Keratinocyte (primary cell): ENCODE measurements around the gene MMEL1. TPM values are rescaled to one million over a fixed set of nuclear protein-coding genes. Genes with fewer than 3 reads are reported as not detected.

Experiments used
- DNase-seq: peaks from one replicate; pipeline ENCODE4 v3.0.0-alpha.2; 2011; ENCODE audit warnings: low read depth, missing footprints, low spot score
- FAIRE-seq: peaks from 2 replicates; lab custom pipeline; 2011; peaks lifted over from hg19 to GRCh38; lab: Jason Lieb, UNC
- H2AFZ ChIP-seq: 2 replicates; pipeline ENCODE4 v1.6.0; 2012; ENCODE audit warnings: low read length, control low read depth, inconsistent platforms; ENCODE audit not compliant: control insufficient read depth
- H3K27ac ChIP-seq: 2 replicates; pipeline ENCODE4 v1.5.1; 2011; ENCODE audit warnings: low read length; ENCODE audit not compliant: control insufficient read depth, insufficient read depth
- H3K27me3 ChIP-seq: 3 replicates; pipeline ENCODE4 v1.6.0; 2011; ENCODE audit warnings: low read length; ENCODE audit not compliant: control insufficient read depth, insufficient read depth; ENCODE audit errors: extremely low read depth
- H3K36me3 ChIP-seq, 2 experiments: 2 replicates in 1 of 2; 3 replicates in 1 of 2; pipeline ENCODE4 v1.5.1; 2011; ENCODE audit warnings: low read length in 2 of 2, mild to moderate bottlenecking in 1 of 2; ENCODE audit not compliant: control insufficient read depth in 2 of 2, insufficient read depth in 2 of 2; ENCODE audit errors: extremely low read depth in 1 of 2
- H3K4me1 ChIP-seq: 3 replicates; pipeline ENCODE4 v1.5.1; 2011; ENCODE audit warnings: low read length; ENCODE audit not compliant: control insufficient read depth, insufficient read depth; ENCODE audit errors: extremely low read depth
- H3K4me2 ChIP-seq: 3 replicates; pipeline ENCODE4 v1.6.0; 2011; ENCODE audit warnings: low read depth, low read length; ENCODE audit not compliant: control insufficient read depth, insufficient read depth; ENCODE audit errors: extremely low read depth
- H3K4me3 ChIP-seq, 3 experiments: fragments of 200-600 bp in 1 of 3; sonication (generic) in 1 of 3; 2 replicates in 2 of 3; 3 replicates in 1 of 3; pipeline ENCODE4 v1.5.1; 2011 to 2016; ENCODE audit warnings: low read length in 3 of 3, mild to moderate bottlenecking in 3 of 3, control low read depth in 2 of 3, inconsistent platforms in 1 of 3, low read depth in 1 of 3, mixed read lengths in 1 of 3, mixed run types in 1 of 3, moderate library complexity in 1 of 3; ENCODE audit not compliant: control insufficient read depth in 2 of 3, insufficient read depth in 2 of 3; ENCODE audit errors: extremely low read depth in 1 of 3
- H3K79me2 ChIP-seq: 2 replicates; pipeline ENCODE4 v1.6.0; 2012; ENCODE audit warnings: low read length; ENCODE audit not compliant: control insufficient read depth, insufficient read depth
- H3K9ac ChIP-seq: 3 replicates; pipeline ENCODE4 v1.6.0; 2011; ENCODE audit warnings: low read length; ENCODE audit not compliant: control insufficient read depth, insufficient read depth; ENCODE audit errors: extremely low read depth
- H3K9me1 ChIP-seq: 3 replicates; pipeline ENCODE4 v1.6.0; 2011; ENCODE audit warnings: low read length; ENCODE audit not compliant: control insufficient read depth, insufficient read depth; ENCODE audit errors: extremely low read depth
- H3K9me3 ChIP-seq: 2 replicates; pipeline ENCODE4 v1.5.1; 2012; ENCODE audit warnings: low read depth, low read length; ENCODE audit not compliant: control insufficient read depth
- H4K20me1 ChIP-seq: 3 replicates; pipeline ENCODE4 v1.6.0; 2011; ENCODE audit warnings: low read length; ENCODE audit not compliant: control insufficient read depth, insufficient read depth; ENCODE audit errors: extremely low read depth
- CTCF ChIP-seq, 3 experiments: IDR thresholded peaks in 1 of 3; conservative IDR thresholded peaks in 1 of 3; optimal IDR thresholded peaks in 1 of 3; 2 replicates in 2 of 3; 3 replicates in 1 of 3; pipeline versions ENCODE3 to v1.5.1; 2011; ENCODE audit warnings: low read length in 3 of 3, mild to moderate bottlenecking in 3 of 3, moderate library complexity in 2 of 3, control low read depth in 1 of 3, inconsistent platforms in 1 of 3; ENCODE audit not compliant: insufficient read depth in 2 of 3; ENCODE audit errors: extremely low read depth in 1 of 3
- EZH2 ChIP-seq: IDR thresholded peaks from one replicate; pipeline ENCODE4 v1.6.1; 2012; ENCODE audit warnings: inconsistent platforms, mild to moderate bottlenecking, low read length, moderate library complexity
- dilution Hi-C: fragments of 300-500 bp; cut with MboI; formaldehyde crosslinking; loops from one replicate; pipeline ENCODE4 v1.7.0; 2020; ENCODE audit warnings: low sequenced_read_pairs; ENCODE audit not compliant: extremely low pct_ligation_motif_present
- polyA plus RNA-seq, 5 experiments: library from polyadenylated mRNA; depleted of rRNA in 3 of 5; stranded (reverse) in 3 of 5; stranded (forward) in 1 of 5; unstranded in 1 of 5; fragments of >200 nt; gene quantifications; 1 replicate in 1 of 5; 2 replicates in 3 of 5; 3 replicates in 1 of 5; pipeline versions ENCODE4 v1.2.1 to v1.2.3, GENCODE V29; 2011 to 2012; ENCODE audit warnings: missing spikeins in 2 of 5, low read depth in 1 of 5, low replicate concordance in 1 of 5

MMEL1 gene
- polyA plus RNA-seq, 1 donor (not counting 4 experiments of a cell fraction or from before 2014, with no cell fraction given), result not detected

GRCh38 chr1:2563205-2563604 is 69.6 kb downstream of the MMEL1 start:
- no peak overlapping the region for H3K4me3 ChIP-seq
- H3K4me1 ChIP-seq, result no peaks in the 10 kb centered on the region
- no peak overlapping the region for H2AFZ ChIP-seq
- no peak overlapping the region for H3K27ac ChIP-seq
- H3K9me1 ChIP-seq, result no peaks in the 10 kb centered on the region
- H3K9me3 ChIP-seq, result no peaks in the 10 kb centered on the region
- FAIRE-seq, result no peak
- H3K36me3 ChIP-seq, result no peaks in the 10 kb centered on the region
- no peak overlapping the region for H3K4me2 ChIP-seq
- no peak overlapping the region for H3K9ac ChIP-seq
- H4K20me1 ChIP-seq, result no peaks in the 10 kb centered on the region
- H3K79me2 ChIP-seq, result no peaks in the 10 kb centered on the region
- H3K27me3 ChIP-seq, result peaks cover 21% of the 10 kb centered on the region
- DNase-seq, result no peak
- dilution Hi-C loops, result no loop called here
- no peak for TF ChIP-seq CTCF (optimal IDR thresholded peaks at IDR 0.05 in 1 of 3, IDR thresholded peaks at IDR 0.05 in 1 of 3, conservative IDR thresholded peaks at IDR 0.05 in 1 of 3; ENCODE audit: extremely low read depth in 1 of 3, insufficient read depth in 2 of 3, low read length in 3 of 3)
- TF ChIP-seq EZH2, result no peak

- no peaks in the 10 kb centered on the region for H3K4me1 ChIP-seq
- no peaks in the 10 kb centered on the region for H3K9me1 ChIP-seq
- H3K27me3 ChIP-seq, result peaks cover 21% of the 10 kb centered on the region
- no peak for DNase-seq
- H3K36me3 ChIP-seq, result no peaks in the 10 kb centered on the region
- H4K20me1 ChIP-seq, result no peaks in the 10 kb centered on the region
- no peaks in the 10 kb centered on the region for H3K79me2 ChIP-seq
- H2AFZ ChIP-seq, result no peak overlapping the region
- no peak overlapping the region for H3K4me3 ChIP-seq
- H3K27ac ChIP-seq, result no peak overlapping the region
- no peak for FAIRE-seq
- dilution Hi-C loops, result no loop called here
- no peak overlapping the region for H3K9ac ChIP-seq
- no peak overlapping the region for H3K4me2 ChIP-seq
- H3K9me3 ChIP-seq, result no peaks in the 10 kb centered on the region
- TF ChIP-seq EZH2 (no peak), CTCF (optimal IDR thresholded peaks at IDR 0.05 in 1 of 3, IDR thresholded peaks at IDR 0.05 in 1 of 3, conservative IDR thresholded peaks at IDR 0.05 in 1 of 3; ENCODE audit: extremely low read depth in 1 of 3, insufficient read depth in 2 of 3, low read length in 3 of 3) (peak; percentile 32 to 74 (median 49))
Measured at GRCh38 chr1:2561898-2562895, 70.6 kb downstream of the MMEL1 start.
